Ascending aorta (tissue), 2 donors: ENCODE results near the gene GPATCH2. TPM values are rescaled to one million over a fixed set of nuclear protein-coding genes. Genes with fewer than 3 reads are reported as not detected.

Source experiments
- DNase-seq, 2 donors: peaks; one replicate each; pipeline ENCODE4 v3.0.0-alpha.2; 2019; ENCODE audit warnings: low spot score in 2 of 2
- H3K27ac ChIP-seq, 2 donors: fragments of 200-600 bp; sonication (generic); one replicate each; pipeline ENCODE4 v1.5.1; 2016 to 2017; ENCODE audit warnings: mild to moderate bottlenecking in 1 of 2
- H3K27me3 ChIP-seq: fragments of 200-600 bp; sonication (generic); one replicate; pipeline ENCODE4 v1.5.1; 2017
- H3K36me3 ChIP-seq, 2 donors: fragments of 200-600 bp; sonication (generic); one replicate each; pipeline ENCODE4 v1.5.1; 2016
- H3K4me1 ChIP-seq, 2 donors: fragments of 200-600 bp; sonication (generic); one replicate each; pipeline ENCODE4 v1.5.1; 2016 to 2017; ENCODE audit warnings: mild to moderate bottlenecking in 1 of 2
- H3K4me3 ChIP-seq, 2 donors: fragments of 200-600 bp; sonication (generic); one replicate each; pipeline ENCODE4 v1.5.1; 2016 to 2017; ENCODE audit warnings: mild to moderate bottlenecking in 1 of 2
- H3K9me3 ChIP-seq, 2 donors: fragments of 200-600 bp; sonication (generic); one replicate each; pipeline ENCODE4 v1.5.1; 2016
- intact Hi-C: fragments of 100-400 bp; cut with DNase I; formaldehyde crosslinking; loops from one replicate; pipeline ENCODE4 v1.15.1; 2023
- total RNA-seq: library from RNA; depleted of rRNA; stranded (reverse); fragments of >200 nt; gene quantifications from one replicate; pipeline ENCODE4 v1.1.0, GENCODE V29; 2016
- TF ChIP-seq, protein P1 (sequence below), 3 experiments: fragments of 200-600 bp in 2 of 3; fragments of 450-650 bp in 1 of 3; sonication (generic) in 2 of 3; IDR thresholded peaks; one replicate each; pipeline ENCODE4 v1.5.1; 2016 to 2019; ENCODE audit warnings: antibody characterized with exemption in 3 of 3, mild to moderate bottlenecking in 1 of 3, moderate library complexity in 1 of 3

Gene GPATCH2
- total RNA-seq, 1 donor from 2014 or later = 3.8 TPM

DNA sequence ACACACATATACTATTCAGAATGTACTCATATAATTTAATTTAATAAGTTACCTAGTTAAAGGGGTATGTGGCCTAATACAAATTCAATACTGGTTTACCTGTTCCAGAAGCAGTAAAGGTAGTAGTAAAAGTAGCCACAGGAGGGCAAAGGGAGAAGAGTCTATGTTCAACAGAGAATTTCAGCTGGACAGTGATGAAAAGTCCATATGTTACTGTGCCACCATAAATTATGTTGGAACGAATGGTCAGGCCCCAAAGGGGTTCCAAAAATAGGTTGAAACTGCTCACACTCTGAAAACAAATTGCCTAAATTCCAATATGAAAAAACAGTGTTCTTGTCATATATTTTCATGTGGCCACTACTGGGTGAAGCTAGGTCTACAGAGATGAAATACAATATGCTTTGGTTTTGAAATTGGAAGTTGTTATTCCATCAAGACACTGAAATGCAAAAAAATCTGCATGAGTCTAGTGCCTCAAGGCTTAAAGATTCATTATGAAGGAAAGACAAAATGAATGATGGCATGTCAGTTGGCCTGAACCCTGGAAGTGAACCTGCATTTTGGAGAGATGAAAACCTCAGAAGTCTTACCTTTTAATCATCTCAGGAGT lies 78.4 kb downstream of the GPATCH2 start:
- Histone ChIP-seq H3K4me3 (no peak overlapping the region), H3K36me3 (no peaks in the 10 kb centered on the region), H3K4me1 (no peaks in the 10 kb centered on the region), H3K27me3 (no peaks in the 10 kb centered on the region), H3K9me3 (no peaks in the 10 kb centered on the region), H3K27ac (no peak overlapping the region)
- DNase-seq = no peak
- intact Hi-C loops = no loop called here
- TF ChIP-seq, protein P1, sequence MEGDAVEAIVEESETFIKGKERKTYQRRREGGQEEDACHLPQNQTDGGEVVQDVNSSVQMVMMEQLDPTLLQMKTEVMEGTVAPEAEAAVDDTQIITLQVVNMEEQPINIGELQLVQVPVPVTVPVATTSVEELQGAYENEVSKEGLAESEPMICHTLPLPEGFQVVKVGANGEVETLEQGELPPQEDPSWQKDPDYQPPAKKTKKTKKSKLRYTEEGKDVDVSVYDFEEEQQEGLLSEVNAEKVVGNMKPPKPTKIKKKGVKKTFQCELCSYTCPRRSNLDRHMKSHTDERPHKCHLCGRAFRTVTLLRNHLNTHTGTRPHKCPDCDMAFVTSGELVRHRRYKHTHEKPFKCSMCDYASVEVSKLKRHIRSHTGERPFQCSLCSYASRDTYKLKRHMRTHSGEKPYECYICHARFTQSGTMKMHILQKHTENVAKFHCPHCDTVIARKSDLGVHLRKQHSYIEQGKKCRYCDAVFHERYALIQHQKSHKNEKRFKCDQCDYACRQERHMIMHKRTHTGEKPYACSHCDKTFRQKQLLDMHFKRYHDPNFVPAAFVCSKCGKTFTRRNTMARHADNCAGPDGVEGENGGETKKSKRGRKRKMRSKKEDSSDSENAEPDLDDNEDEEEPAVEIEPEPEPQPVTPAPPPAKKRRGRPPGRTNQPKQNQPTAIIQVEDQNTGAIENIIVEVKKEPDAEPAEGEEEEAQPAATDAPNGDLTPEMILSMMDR (IDR thresholded peaks at IDR 0.05) = no peak

DNA sequence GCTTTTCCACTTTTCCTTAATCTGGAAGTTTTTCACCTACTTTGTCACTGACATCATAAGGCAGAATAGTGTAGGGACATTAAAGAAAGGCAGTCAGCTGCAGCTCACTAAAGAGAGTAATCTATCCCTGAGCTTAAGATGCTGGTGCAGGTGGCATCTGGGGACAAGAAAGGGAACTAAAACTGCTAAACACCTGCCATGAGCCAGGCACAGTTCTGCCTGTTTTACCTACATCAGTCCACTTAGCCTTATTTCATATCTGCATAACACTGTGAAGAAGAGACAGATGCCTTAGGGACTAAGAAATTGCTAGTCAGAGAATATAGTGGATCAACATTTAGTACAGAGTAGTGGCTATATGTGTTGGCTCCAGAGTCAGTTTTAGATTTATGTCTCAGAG lies 88.1 kb downstream of the GPATCH2 start:
- Histone ChIP-seq H3K27ac (peak overlapping the region in 1 of 2 donors; percentile 45), H3K4me3 (no peak overlapping the region), H3K4me1 (no peaks in the 10 kb centered on the region), H3K27me3 (no peaks in the 10 kb centered on the region), H3K36me3 (no peaks in the 10 kb centered on the region), H3K9me3 (no peaks in the 10 kb centered on the region)
- no peak for DNase-seq
- TF ChIP-seq, protein P1 (IDR thresholded peaks at IDR 0.05) = no peak
- intact Hi-C loops = no loop called here

DNA sequence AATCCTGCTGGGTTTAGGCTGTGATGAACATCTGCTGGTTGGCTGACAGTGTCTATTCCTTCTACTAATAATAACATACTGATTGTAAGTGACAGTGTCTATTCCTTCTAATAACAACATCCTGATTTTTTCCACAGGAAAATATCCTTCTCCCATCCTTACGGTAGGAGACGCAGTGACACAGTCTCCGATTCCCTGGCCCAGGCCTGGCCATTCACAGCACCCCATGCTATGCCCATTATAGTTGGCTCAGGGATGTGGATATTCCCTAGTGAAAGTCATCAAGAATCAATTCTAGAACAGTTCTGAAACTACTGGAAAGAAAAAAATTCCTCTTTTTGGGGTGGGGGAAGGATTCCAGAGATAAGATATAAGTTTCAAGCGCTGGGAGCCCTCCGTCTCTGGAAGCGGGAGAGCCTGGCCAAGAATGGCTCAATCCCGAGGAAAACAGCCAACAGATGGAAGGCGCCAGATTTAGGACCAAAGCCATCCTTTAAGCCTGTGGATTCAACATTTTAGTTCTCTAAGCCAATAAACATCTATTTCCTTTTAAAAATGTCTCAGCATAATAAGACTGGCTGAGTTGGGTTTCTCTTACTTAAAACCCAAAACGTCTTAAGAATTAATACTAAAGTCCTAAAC lies 88.6 kb downstream of the GPATCH2 start:
- no peaks in the 10 kb centered on the region for H3K27me3 ChIP-seq
- H3K27ac ChIP-seq = peak overlapping the region in 1 of 2 donors; percentile 45
- TF ChIP-seq, protein P1 (IDR thresholded peaks at IDR 0.05) = no peak
- H3K36me3 ChIP-seq = no peaks in the 10 kb centered on the region
- intact Hi-C loops = no loop called here
- no peaks in the 10 kb centered on the region for H3K9me3 ChIP-seq
- no peak for DNase-seq
- H3K4me1 ChIP-seq = no peaks in the 10 kb centered on the region
- no peak overlapping the region for H3K4me3 ChIP-seq

DNA sequence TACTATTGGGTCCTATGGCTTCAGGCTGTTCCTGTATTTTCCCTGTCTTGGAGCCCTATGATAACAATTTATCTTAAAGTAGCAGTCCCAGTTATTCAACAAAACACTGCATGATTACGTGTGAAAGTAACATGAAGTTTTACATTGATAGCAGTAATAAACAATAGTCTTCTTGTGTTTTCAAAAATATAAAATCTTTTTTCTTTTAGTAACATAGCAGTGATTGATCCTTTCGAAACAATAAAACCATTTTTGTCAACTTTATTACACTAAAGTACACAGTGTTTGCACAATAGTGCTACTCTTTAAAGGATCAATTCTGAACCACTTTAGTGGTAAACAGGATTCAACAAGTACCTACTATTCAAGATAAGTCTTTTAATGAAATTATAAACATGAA lies 90.6 kb downstream of the GPATCH2 start:
- TF ChIP-seq, protein P1 (IDR thresholded peaks at IDR 0.05) = no peak
- Histone ChIP-seq H3K4me1 (no peaks in the 10 kb centered on the region), H3K9me3 (no peaks in the 10 kb centered on the region), H3K27me3 (no peaks in the 10 kb centered on the region), H3K27ac (no peak overlapping the region), H3K36me3 (no peaks in the 10 kb centered on the region), H3K4me3 (no peak overlapping the region)
- intact Hi-C loops = no loop called here
- DNase-seq = no peak

DNA sequence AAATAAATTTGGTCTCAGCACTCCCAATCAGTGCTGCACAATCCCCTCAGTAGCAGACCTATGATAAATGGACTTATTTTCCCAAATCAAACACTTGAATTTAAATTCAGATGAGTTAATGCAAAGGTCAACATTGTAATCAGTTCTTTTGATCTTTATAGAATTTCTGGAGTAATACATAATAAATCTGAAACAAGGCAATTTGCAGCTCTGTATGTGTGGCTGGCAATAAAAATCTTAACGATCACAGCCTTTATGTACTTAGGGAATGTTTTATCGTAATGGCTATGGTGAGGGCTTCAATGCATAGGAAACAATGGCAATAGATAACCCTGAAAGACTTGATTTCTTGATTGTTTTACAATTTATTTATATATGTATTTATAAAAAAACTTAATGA lies 91.4 kb downstream of the GPATCH2 start:
- no peak overlapping the region for H3K4me3 ChIP-seq
- H3K27ac ChIP-seq = no peak overlapping the region
- intact Hi-C loops = no loop called here
- TF ChIP-seq, protein P1 (IDR thresholded peaks at IDR 0.05) = no peak
- DNase-seq = no peak
- H3K9me3 ChIP-seq = no peaks in the 10 kb centered on the region
- no peaks in the 10 kb centered on the region for H3K27me3 ChIP-seq
- no peaks in the 10 kb centered on the region for H3K4me1 ChIP-seq
- H3K36me3 ChIP-seq = no peaks in the 10 kb centered on the region
